GM23248 (cell line): ENCODE measurements around the gene TBX5. TPM values are rescaled to one million over a fixed set of nuclear protein-coding genes. Genes with fewer than 3 reads are reported as not detected.

ENCODE experiments used
- DNase-seq: peaks from one replicate; pipeline ENCODE4 v3.0.0-alpha.2; 2015
- H2AFZ ChIP-seq: fragments of 200-600 bp; sonication (generic); 2 replicates; pipeline ENCODE4 v1.6.1; 2016; ENCODE audit warnings: antibody characterized with exemption
- H3F3A ChIP-seq: fragments of 200-600 bp; sonication (generic); 2 replicates; pipeline ENCODE4 v1.6.1; 2016; ENCODE audit warnings: mild to moderate bottlenecking, antibody characterized with exemption, mixed run types; ENCODE audit not compliant: insufficient read depth
- H3K27ac ChIP-seq: fragments of 200-600 bp; sonication (generic); 2 replicates; pipeline ENCODE4 v1.5.1; 2016; ENCODE audit warnings: mild to moderate bottlenecking
- H3K27me3 ChIP-seq: fragments of 200-600 bp; sonication (generic); replicated peaks from 2 replicates; pipeline ENCODE4 v1.6.1; 2016; ENCODE audit warnings: mild to moderate bottlenecking; ENCODE audit not compliant: insufficient read depth
- H3K36me3 ChIP-seq: fragments of 200-600 bp; sonication (generic); 2 replicates; pipeline ENCODE4 v1.6.1; 2016; ENCODE audit warnings: low read depth, mild to moderate bottlenecking
- H3K4me1 ChIP-seq: fragments of 200-600 bp; sonication (generic); 2 replicates; pipeline ENCODE4 v1.6.1; 2016; ENCODE audit warnings: mild to moderate bottlenecking; ENCODE audit not compliant: insufficient read depth
- H3K4me2 ChIP-seq: fragments of 200-600 bp; sonication (generic); one replicate; pipeline ENCODE4 v1.6.1; 2016; ENCODE audit warnings: mild to moderate bottlenecking; ENCODE audit not compliant: unreplicated experiment
- H3K4me3 ChIP-seq: fragments of 200-600 bp; sonication (generic); 2 replicates; pipeline ENCODE4 v1.5.1; 2016; ENCODE audit warnings: mild to moderate bottlenecking
- H3K79me2 ChIP-seq: fragments of 200-600 bp; sonication (generic); 2 replicates; pipeline ENCODE4 v1.6.1; 2016; ENCODE audit warnings: mild to moderate bottlenecking; ENCODE audit not compliant: insufficient read depth
- H3K9ac ChIP-seq: fragments of 200-600 bp; sonication (generic); 2 replicates; pipeline ENCODE4 v1.6.1; 2016; ENCODE audit warnings: mild to moderate bottlenecking
- H3K9me2 ChIP-seq: fragments of 200-600 bp; sonication (generic); 2 replicates; pipeline ENCODE4 v1.6.1; 2016; ENCODE audit warnings: mixed run types, mild to moderate bottlenecking, moderate library complexity; ENCODE audit not compliant: insufficient read depth
- H3K9me3 ChIP-seq: fragments of 200-600 bp; sonication (generic); one replicate; pipeline ENCODE4 v1.6.1; 2017; ENCODE audit warnings: low read depth
- H4K20me1 ChIP-seq: fragments of 200-600 bp; sonication (generic); 2 replicates; pipeline ENCODE4 v1.6.0; 2016; ENCODE audit not compliant: insufficient read depth
- EZH2 ChIP-seq: fragments of 200-600 bp; sonication (generic); IDR thresholded peaks from 2 replicates; pipeline ENCODE4 v1.6.1; 2018; ENCODE audit warnings: antibody characterized with exemption, mild to moderate bottlenecking; ENCODE audit not compliant: insufficient read depth, poor library complexity, severe bottlenecking
- EZH2phosphoT487 ChIP-seq: fragments of 200-600 bp; sonication (generic); IDR thresholded peaks from 2 replicates; pipeline ENCODE4 v1.6.1; 2018; ENCODE audit warnings: antibody characterized with exemption, moderate library complexity, mild to moderate bottlenecking, low read depth; ENCODE audit not compliant: insufficient read depth
- WGBS, 2 experiments: methylation state at CpG; one replicate each; pipeline ENCODE4 v1.1.6; 2015 to 2017; ENCODE audit warnings: low lambda C conversion rate in 2 of 2, low coverage in 1 of 2; ENCODE audit errors: missing lambda C conversion rate in 2 of 2; 5-methylcytosine and 5-hydroxymethylcytosine counted together
- in situ Hi-C: fragments of 300-500 bp; cut with MboI; formaldehyde crosslinking; loops from 2 replicates; pipeline ENCODE4 v1.15.0; 2020
- polyA plus RNA-seq: library from polyadenylated mRNA; unstranded; fragments of >200 nt; fragmentation: Nextera tagmentation; extraction: Ambion mirVana; gene quantifications from 2 replicates; pipeline ENCODE4 v1.2.1, GENCODE V29; 2016
- total RNA-seq: library from RNA; depleted of rRNA; stranded (reverse); fragments of >200 nt; shearing (Covaris generic); gene quantifications from 2 replicates; pipeline ENCODE4 v1.2.3, GENCODE V29; 2014

TBX5 gene
- total and polyA plus RNA-seq, 2 experiments from 2014 or later: 24.5 to 30.0 TPM

- peaks cover 53% of the 10 kb centered on the region for H3K4me1 ChIP-seq
- no peaks in the 10 kb centered on the region for H3K9me3 ChIP-seq
- 79 to 80% methylated on average over 23 of the region's 23 CpGs for WGBS, 2 experiments
- peak overlapping the region; percentile 76; the same call in 1 of the 2 replicates for H3K4me3 ChIP-seq
- no peak for TF ChIP-seq EZH2phosphoT487
- TF ChIP-seq EZH2: no peak
- no peaks in the 10 kb centered on the region for H3K27me3 ChIP-seq
- H2AFZ ChIP-seq: no peak overlapping the region
- no peak for DNase-seq
- in situ Hi-C loops: no loop called here
- H3K36me3 ChIP-seq: peaks cover 18% of the 10 kb centered on the region
- H3F3A ChIP-seq: peaks cover 26% of the 10 kb centered on the region
- no peaks in the 10 kb centered on the region for H3K9me2 ChIP-seq
- peak overlapping the region; percentile 93 for H3K9ac ChIP-seq
- H4K20me1 ChIP-seq: no peaks in the 10 kb centered on the region
- peak overlapping the region; percentile 96 for H3K4me2 ChIP-seq
- peaks cover 100% of the 10 kb centered on the region for H3K79me2 ChIP-seq
- H3K27ac ChIP-seq: peak overlapping the region; percentile 84
These were observed 7.7 kb downstream of the TBX5 start for GRCh38 chr12:114397978-114398881.

GRCh38 chr12:114396869-114397719 lies 8.8 kb downstream of the TBX5 start:
- in situ Hi-C loops: no loop called here
- DNase-seq: peak; percentile 63
- H3K27me3 ChIP-seq: no peaks in the 10 kb centered on the region
- H2AFZ ChIP-seq: 0 out of 2 replicates have a peak overlapping the region, but pooled peaks have one; percentile 54
- TF ChIP-seq EZH2 (no peak), EZH2phosphoT487 (no peak)
- no peaks in the 10 kb centered on the region for H3K9me2 ChIP-seq
- H3K9ac ChIP-seq: peak overlapping the region; percentile 93
- peak overlapping the region; percentile 76 for H3K4me3 ChIP-seq
- WGBS, 2 experiments: 18 to 21% methylated on average over 19 of the region's 19 CpGs
- H3K4me2 ChIP-seq: peak overlapping the region; percentile 96
- H3K79me2 ChIP-seq: peaks cover 100% of the 10 kb centered on the region
- H3K27ac ChIP-seq: peak overlapping the region; percentile 84
- H3K36me3 ChIP-seq: peaks cover 18% of the 10 kb centered on the region
- peaks cover 47% of the 10 kb centered on the region for H3K4me1 ChIP-seq
- H3K9me3 ChIP-seq: no peaks in the 10 kb centered on the region
- H3F3A ChIP-seq: peaks cover 22% of the 10 kb centered on the region
- H4K20me1 ChIP-seq: no peaks in the 10 kb centered on the region

DNA sequence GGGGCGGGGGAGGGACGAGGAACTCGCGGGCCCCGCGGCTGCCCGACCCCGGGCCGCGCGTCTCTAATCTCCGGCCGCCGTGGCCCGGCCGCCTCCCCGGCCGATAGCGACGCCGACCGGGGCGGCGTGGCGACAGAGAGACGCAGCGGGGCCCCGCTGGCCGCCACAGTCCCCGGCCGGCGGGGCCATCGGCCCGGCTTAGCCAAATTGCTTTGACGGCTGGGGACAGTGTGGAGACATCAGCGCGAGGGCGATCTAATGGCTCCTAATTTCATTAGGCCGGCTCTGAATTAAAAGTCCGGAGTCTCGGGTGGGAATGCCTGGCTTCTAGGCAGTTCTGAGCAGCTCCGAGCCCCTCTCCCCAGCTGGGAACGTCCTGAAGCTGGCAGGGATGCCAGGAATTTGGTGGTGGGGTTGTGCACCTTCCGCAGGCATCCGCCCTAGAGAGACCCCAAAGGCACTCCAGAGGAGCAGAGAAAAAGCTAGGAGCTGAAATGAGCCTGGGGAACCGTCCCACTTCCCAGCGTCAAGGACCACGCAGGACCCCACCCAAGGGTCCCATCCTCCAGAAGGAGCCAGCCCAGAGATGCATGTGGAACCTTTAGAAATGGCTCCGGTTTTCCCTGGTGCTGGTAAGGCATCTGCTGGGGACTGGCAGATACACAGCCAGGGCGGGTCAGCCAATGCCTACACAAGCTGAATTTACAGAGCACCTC lies 9.6 kb downstream of the TBX5 start:
- peaks cover 20% of the 10 kb centered on the region for H3F3A ChIP-seq
- H3K4me1 ChIP-seq: peaks cover 39% of the 10 kb centered on the region
- H3K36me3 ChIP-seq: peaks cover 24% of the 10 kb centered on the region
- in situ Hi-C loops: no loop called here
- peak overlapping the region; percentile 84 for H3K27ac ChIP-seq
- H3K27me3 ChIP-seq: no peaks in the 10 kb centered on the region
- 4 to 12% methylated on average over 39 to 48 of the region's 50 CpGs for WGBS, 2 experiments
- peak overlapping the region; percentile 93 for H3K9ac ChIP-seq
- H2AFZ ChIP-seq: peak overlapping the region; percentile 54
- peaks cover 100% of the 10 kb centered on the region for H3K79me2 ChIP-seq
- H4K20me1 ChIP-seq: no peaks in the 10 kb centered on the region
- H3K9me3 ChIP-seq: no peaks in the 10 kb centered on the region
- peak; percentile 80 for DNase-seq
- peak overlapping the region; percentile 76 for H3K4me3 ChIP-seq
- TF ChIP-seq EZH2 (no peak), EZH2phosphoT487 (no peak)
- H3K4me2 ChIP-seq: peak overlapping the region; percentile 96
- H3K9me2 ChIP-seq: no peaks in the 10 kb centered on the region

DNA sequence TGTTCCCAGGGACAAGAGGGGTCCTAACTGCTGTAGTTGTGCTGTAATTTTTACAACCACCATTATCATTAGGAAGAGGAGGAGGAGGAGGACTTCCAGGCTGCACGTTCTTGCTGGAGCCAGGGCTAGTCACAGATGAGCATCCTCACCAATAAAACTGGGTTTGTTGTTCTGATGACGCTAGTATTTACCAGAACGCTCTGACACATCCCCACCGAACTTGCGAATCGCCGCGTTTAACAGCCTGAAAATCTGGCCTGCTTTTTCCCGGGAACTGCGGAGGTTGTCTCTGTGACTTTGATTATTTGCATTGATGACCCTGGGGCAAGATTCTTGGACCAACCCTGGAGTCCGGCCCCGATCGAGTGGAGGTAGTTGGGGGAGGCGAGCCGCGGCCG lies 10.2 kb downstream of the TBX5 start:
- WGBS, 2 experiments: 1 to 2% methylated on average over 13 of the region's 17 CpGs
- Histone ChIP-seq H3K9me3 (no peaks in the 10 kb centered on the region), H3K4me3 (peak overlapping the region; percentile 76), H3K9ac (peak overlapping the region; percentile 93), H3K79me2 (peaks cover 100% of the 10 kb centered on the region), H3F3A (peaks cover 19% of the 10 kb centered on the region), H3K36me3 (peaks cover 29% of the 10 kb centered on the region), H3K9me2 (no peaks in the 10 kb centered on the region), H3K27me3 (no peaks in the 10 kb centered on the region), H3K27ac (peak overlapping the region; percentile 84), H3K4me1 (peaks cover 36% of the 10 kb centered on the region), H4K20me1 (no peaks in the 10 kb centered on the region), H3K4me2 (peak overlapping the region; percentile 96), H2AFZ (peak overlapping the region; percentile 54)
- in situ Hi-C loops: no loop called here
- DNase-seq: peak; percentile 96
- no peak for TF ChIP-seq EZH2phosphoT487
- TF ChIP-seq EZH2: no peak
